ENCODE data around the gene GPC3.
"Not testable (repeated sequence)": the region's sequence is repeated elsewhere in the genome, so short reads cannot be mapped to it uniquely, and the experiment has no call there.

The GPC3 gene

DNA sequence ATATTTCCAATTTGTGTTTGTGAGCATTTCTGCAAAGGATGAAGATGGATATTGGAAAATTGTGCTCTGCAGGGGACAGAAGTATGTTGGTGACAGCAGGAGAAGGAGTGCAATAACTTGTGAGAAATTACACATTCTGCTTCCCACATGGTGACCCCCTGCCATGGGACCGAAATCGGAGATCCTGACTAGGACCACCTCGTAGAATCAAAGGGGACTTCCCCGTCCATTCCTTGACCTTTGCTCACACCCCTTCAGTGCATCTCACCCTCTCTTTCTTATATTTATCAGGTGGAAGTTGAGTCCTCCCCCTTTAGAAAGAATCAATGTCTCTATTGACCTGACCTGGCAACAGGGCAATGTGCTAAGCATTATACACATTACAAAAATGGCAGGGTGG lies 451.2 kb downstream of the GPC3 start:
- POLR2A ChIA-PET: no interaction called here
- TF ChIP-seq, protein P1, sequence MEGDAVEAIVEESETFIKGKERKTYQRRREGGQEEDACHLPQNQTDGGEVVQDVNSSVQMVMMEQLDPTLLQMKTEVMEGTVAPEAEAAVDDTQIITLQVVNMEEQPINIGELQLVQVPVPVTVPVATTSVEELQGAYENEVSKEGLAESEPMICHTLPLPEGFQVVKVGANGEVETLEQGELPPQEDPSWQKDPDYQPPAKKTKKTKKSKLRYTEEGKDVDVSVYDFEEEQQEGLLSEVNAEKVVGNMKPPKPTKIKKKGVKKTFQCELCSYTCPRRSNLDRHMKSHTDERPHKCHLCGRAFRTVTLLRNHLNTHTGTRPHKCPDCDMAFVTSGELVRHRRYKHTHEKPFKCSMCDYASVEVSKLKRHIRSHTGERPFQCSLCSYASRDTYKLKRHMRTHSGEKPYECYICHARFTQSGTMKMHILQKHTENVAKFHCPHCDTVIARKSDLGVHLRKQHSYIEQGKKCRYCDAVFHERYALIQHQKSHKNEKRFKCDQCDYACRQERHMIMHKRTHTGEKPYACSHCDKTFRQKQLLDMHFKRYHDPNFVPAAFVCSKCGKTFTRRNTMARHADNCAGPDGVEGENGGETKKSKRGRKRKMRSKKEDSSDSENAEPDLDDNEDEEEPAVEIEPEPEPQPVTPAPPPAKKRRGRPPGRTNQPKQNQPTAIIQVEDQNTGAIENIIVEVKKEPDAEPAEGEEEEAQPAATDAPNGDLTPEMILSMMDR (IDR thresholded peaks at IDR 0.05; ENCODE audit: control extremely low read depth, extremely low read depth, low read depth, missing control alignments): no peak
- CTCF ChIA-PET: no interaction called here
- no peak for DNase-seq (ENCODE audit: extremely low spot score)

DNA sequence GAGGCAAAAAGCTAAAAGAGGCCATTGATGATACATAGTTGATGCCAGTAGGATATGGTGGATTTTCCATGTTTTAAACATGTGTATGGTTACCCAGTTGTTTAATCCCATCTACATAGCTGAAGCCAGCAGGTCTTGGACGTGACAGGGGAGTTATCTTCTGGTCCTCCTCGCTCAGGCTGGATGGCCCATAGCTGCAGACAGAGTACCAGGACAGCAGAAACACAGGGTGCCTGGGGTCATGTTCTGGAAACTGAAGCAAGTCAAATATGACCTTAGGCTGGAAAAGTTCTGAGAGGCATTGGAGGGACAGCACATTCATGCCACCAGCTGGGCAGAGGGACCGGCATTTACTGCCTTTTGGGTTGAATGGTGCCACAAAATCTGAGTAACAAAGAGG lies 452.1 kb downstream of the GPC3 start:
- ChIA-PET CTCF (no interaction called here), POLR2A (no interaction called here)
- TF ChIP-seq, protein P1 (IDR thresholded peaks at IDR 0.05; ENCODE audit: control extremely low read depth, extremely low read depth, low read depth, missing control alignments): no peak
- DNase-seq (ENCODE audit: extremely low spot score): no peak

DNA sequence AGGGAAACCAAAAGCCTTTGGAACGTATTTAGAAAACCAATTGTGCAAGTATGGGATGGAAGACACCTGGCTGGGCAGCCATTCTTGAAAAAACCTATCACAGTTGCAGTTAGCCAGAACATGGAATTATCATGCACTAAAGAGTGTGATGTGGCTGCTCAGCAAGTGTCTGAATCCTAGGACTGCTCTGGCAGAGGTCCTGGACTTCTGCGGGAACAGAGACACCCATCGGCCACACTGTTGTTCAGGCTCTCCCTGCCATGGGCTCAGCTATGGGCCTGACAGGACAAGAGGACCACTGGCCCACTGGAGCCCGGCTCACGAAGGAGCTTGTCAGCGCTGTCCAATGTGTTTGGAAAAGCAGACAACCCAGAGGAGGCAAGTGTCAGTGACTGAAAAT lies 454.4 kb downstream of the GPC3 start:
- ChIA-PET CTCF (no interaction called here), POLR2A (no interaction called here)
- no peak for DNase-seq (ENCODE audit: extremely low spot score)
- TF ChIP-seq, protein P1 (IDR thresholded peaks at IDR 0.05; ENCODE audit: control extremely low read depth, extremely low read depth, low read depth, missing control alignments): no peak

DNA sequence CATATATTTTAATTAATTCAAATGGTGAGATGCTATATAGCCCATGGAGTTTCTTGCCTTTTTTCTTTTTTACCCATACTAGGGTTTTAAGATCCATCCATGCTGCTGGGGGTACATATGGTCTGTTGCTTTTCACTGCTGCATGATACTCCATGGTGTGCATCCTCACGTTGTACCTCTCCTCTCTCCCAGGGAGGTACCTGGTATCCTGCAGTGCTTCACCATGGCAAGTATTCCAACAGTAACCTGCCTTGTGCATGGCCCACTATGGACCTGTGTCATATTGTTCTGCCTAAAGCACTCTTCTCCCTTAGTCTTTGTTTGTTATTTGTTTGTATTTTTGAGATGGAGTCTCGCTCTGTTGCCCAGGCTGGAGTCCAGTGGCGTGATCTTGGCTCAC lies 455.8 kb downstream of the GPC3 start:
- TF ChIP-seq, protein P1 (IDR thresholded peaks at IDR 0.05; ENCODE audit: control extremely low read depth, extremely low read depth, low read depth, missing control alignments): no peak
- ChIA-PET POLR2A (no interaction called here), CTCF (no interaction called here)
- DNase-seq (ENCODE audit: extremely low spot score): no peak

DNA sequence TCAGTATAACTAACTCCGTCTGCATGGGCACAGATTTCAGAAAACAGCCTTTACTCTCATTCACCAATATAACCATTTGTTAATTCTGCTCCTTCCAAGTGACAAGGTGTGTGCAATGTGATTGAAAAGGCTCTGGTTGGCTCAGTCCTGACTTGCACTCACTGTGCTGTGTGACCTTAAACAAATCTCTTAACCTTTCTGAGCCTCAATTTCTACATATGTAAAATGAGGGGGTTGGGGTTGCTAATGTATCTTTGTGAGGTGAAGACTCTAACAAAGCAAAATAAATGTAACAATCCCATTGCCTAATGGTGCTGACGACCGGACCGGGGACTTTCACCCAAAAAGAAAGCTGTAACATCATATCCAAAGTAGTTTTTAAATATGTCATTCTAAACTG lies 457.6 kb downstream of the GPC3 start:
- POLR2A ChIA-PET: no interaction called here
- TF ChIP-seq, protein P1 (IDR thresholded peaks at IDR 0.05; ENCODE audit: control extremely low read depth, extremely low read depth, low read depth, missing control alignments): no peak
- CTCF ChIA-PET: no interaction called here
- no peak for DNase-seq (ENCODE audit: extremely low spot score)

DNA sequence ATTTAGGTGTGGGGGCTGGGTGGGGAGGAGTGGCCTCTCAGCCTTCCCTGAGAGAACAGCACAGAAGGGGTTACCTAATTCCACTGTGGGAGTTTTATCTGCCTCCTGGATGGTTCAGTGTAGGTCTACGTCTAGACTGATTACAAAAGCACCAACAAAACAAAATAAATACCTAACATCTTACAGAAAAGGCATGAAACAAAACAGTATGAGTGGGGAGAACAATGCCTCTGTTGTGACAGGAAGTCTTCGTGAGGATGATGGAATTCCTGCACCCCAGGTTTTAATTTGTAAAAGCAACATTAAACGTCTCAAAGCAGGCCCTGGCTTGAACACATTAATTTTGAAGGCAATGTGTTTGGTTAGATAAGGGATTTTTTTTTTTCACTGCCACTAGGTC lies 458.0 kb downstream of the GPC3 start:
- TF ChIP-seq, protein P1 (IDR thresholded peaks at IDR 0.05; ENCODE audit: control extremely low read depth, extremely low read depth, low read depth, missing control alignments): no peak
- POLR2A ChIA-PET: no interaction called here
- DNase-seq (ENCODE audit: extremely low spot score): no peak
- CTCF ChIA-PET: no interaction called here

DNA sequence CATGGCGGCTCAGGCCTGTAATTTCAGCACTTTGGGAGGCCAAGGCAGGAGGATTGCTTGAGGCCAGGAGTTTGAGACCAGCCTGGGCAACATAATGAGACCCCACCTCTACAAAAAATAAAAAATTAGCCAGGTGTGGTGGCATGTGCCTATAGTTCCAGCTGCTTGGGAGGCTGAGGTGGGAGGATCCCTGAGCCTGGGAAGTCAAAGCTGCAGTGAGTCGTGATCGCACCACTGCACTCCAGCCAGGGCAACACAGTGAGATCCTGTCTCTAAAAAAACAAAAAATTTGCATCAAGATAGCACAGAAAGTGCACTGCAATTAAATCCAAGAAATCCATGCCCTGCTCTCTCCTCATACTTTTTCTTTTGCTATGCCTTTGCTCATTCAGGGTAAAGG lies 458.6 kb downstream of the GPC3 start:
- POLR2A ChIA-PET; DNase-seq (ENCODE audit: extremely low spot score); CTCF ChIA-PET: not testable (repeated sequence)
